MCF 10A (cell line): ENCODE data around the gene TMTC4. TPM values are rescaled to one million over a fixed set of nuclear protein-coding genes. Genes with fewer than 3 reads are reported as not detected.
"Not testable (repeated sequence)": the region's sequence is repeated elsewhere in the genome, so short reads cannot be mapped to it uniquely, and the experiment has no call there.

ENCODE experiments used
- BruUV-seq: library from RNA; stranded (reverse); fragments of 400-500 nt; replicated peaks from 2 replicates; lab custom pipeline; 2021; lab: Mats Ljungman, UMichigan
- CTCF ChIA-PET: fragments of 300-600 bp; sonication (Branson Sonifier 250); formaldehyde crosslinking; extraction: SDS; loops from one replicate; lab custom pipeline; 2021; ENCODE audit warnings: antibody characterized with exemption, inconsistent platforms; lab: Yijun Ruan, JAX
- POLR2A ChIA-PET: fragments of 300-600, 350-650 bp; sonication (Branson Sonifier 250); formaldehyde crosslinking; extraction: SDS; loops from one replicate; lab custom pipeline; 2020; ENCODE audit warnings: antibody characterized with exemption, inconsistent platforms; lab: Yijun Ruan, JAX
- DNase-seq: peaks from one replicate; pipeline ENCODE4 v3.0.0-alpha.2; 2018; ENCODE audit not compliant: unreplicated experiment
- H3K27ac Mint-ChIP-seq: one replicate; pipeline ENCODE4 v1.8.0; 2022; ENCODE audit warnings: mild to moderate bottlenecking, low read depth, mixed read lengths; ENCODE audit not compliant: unreplicated experiment
- H3K27me3 Mint-ChIP-seq: one replicate; pipeline ENCODE4 v1.8.0; 2022; ENCODE audit warnings: mixed read lengths; ENCODE audit not compliant: insufficient read depth, unreplicated experiment
- H3K36me3 Mint-ChIP-seq: one replicate; pipeline ENCODE4 v1.8.0; 2022; ENCODE audit warnings: mild to moderate bottlenecking, moderate library complexity, mixed read lengths; ENCODE audit not compliant: insufficient read depth, unreplicated experiment
- H3K4me1 Mint-ChIP-seq: one replicate; pipeline ENCODE4 v1.8.0; 2022; ENCODE audit warnings: mixed read lengths; ENCODE audit not compliant: insufficient read depth, unreplicated experiment
- H3K4me3 Mint-ChIP-seq: one replicate; pipeline ENCODE4 v1.8.0; 2022; ENCODE audit warnings: mild to moderate bottlenecking, moderate library complexity, mixed read lengths; ENCODE audit not compliant: unreplicated experiment
- H3K9me3 Mint-ChIP-seq: one replicate; pipeline ENCODE4 v1.8.0; 2022; ENCODE audit warnings: mixed read lengths; ENCODE audit not compliant: unreplicated experiment
- CTCF ChIP-seq: fragments of 200-600 bp; IDR thresholded peaks from one replicate; pipeline ENCODE4 v1.8.0; 2022; ENCODE audit warnings: antibody characterized with exemption, mild to moderate bottlenecking; ENCODE audit not compliant: unreplicated experiment
- intact Hi-C: fragments of 100-400 bp; cut with micrococcal nuclease; formaldehyde crosslinking; loops from 2 replicates; pipeline ENCODE4 v1.14.1; 2022
- total RNA-seq: library from RNA; stranded (reverse); gene quantifications from 2 replicates; pipeline ENCODE4 v1.2.3, GENCODE V29; 2022

The TMTC4 gene
- total RNA-seq, 1 experiment from 2014 or later: 10.8 TPM

- no TSS peak for BruUV-seq
- H3K27me3 Mint-ChIP-seq: no peaks in the 10 kb centered on the region
- H3K9me3 Mint-ChIP-seq: no peaks in the 10 kb centered on the region
- POLR2A ChIA-PET: interaction anchor here (0.6 kb wide), 1 partner anchor 24 kb away, joined by 3 read pairs; no protein-coding TSS in a partner anchor
- CTCF ChIA-PET: no interaction called here
- intact Hi-C loops: no loop called here
- no peak overlapping the region for H3K4me3 Mint-ChIP-seq
- no peak for TF ChIP-seq CTCF
- no peaks in the 10 kb centered on the region for H3K4me1 Mint-ChIP-seq
- no peak for DNase-seq
- no peak overlapping the region for H3K27ac Mint-ChIP-seq
- H3K36me3 Mint-ChIP-seq: peaks cover 36% of the 10 kb centered on the region
Measured at GRCh38 chr13:100620792-100621191, 53.8 kb downstream of the TMTC4 start.

GRCh38 chr13:100619940-100620339, 54.7 kb downstream of the TMTC4 start:
- Mint-ChIP-seq H3K27me3 (no peaks in the 10 kb centered on the region), H3K36me3 (peaks cover 32% of the 10 kb centered on the region), H3K4me1 (no peaks in the 10 kb centered on the region), H3K9me3 (no peaks in the 10 kb centered on the region), H3K27ac (no peak overlapping the region), H3K4me3 (no peak overlapping the region)
- ChIA-PET POLR2A (no interaction called here), CTCF (no interaction called here)
- intact Hi-C loops: no loop called here
- no peak for TF ChIP-seq CTCF
- DNase-seq: no peak
- no TSS peak for BruUV-seq

DNA sequence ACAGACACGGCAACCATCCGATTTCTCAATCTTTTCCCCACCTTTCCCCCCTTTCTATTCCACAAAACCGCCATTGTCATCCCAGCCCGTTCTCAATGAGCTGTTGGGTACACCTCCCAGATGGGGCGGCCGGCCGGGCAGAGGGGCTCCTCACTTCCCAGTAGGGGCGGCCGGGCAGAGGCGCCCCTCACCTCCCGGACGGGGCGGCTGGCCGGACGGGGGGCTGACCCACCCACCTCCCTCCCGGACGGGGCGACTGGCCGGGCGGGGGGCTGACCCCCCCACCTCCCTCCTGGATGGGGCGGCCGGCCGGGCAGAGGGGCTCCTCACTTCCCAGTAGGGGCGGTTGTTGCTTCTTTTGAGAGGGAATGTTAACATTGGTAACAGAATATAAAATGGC, 55.7 kb downstream of the TMTC4 start:
- BruUV-seq, intact Hi-C loops, H3K9me3 Mint-ChIP-seq, H3K4me1 Mint-ChIP-seq, H3K4me3 Mint-ChIP-seq, DNase-seq, H3K27me3 Mint-ChIP-seq, POLR2A ChIA-PET, H3K27ac Mint-ChIP-seq: not testable (repeated sequence)
- CTCF ChIA-PET: interaction anchor here (0.6 kb wide), 1 partner anchor 1611 kb away, joined by 3 read pairs; no protein-coding TSS in a partner anchor
- H3K36me3 Mint-ChIP-seq: peaks cover 21% of the 10 kb centered on the region

GRCh38 chr13:100613031-100613430, 61.6 kb downstream of the TMTC4 start:
- Mint-ChIP-seq H3K9me3 (no peaks in the 10 kb centered on the region), H3K4me3 (no peak overlapping the region), H3K27ac (no peak overlapping the region), H3K36me3 (peaks cover 7% of the 10 kb centered on the region), H3K4me1 (peaks cover 10% of the 10 kb centered on the region), H3K27me3 (no peaks in the 10 kb centered on the region)
- CTCF ChIA-PET: no interaction called here
- POLR2A ChIA-PET: no interaction called here
- TF ChIP-seq CTCF: no peak
- intact Hi-C loops: no loop called here
- no TSS peak for BruUV-seq
- no peak for DNase-seq
